GM21360 (cell line): ENCODE results near the gene RTRAF.

Experiments
- ATAC-seq: cut with Tn5 transposase; IDR thresholded peaks from one replicate; pipeline ENCODE4 v1.9.1; 2021; ENCODE audit warnings: mild to moderate bottlenecking, moderate library complexity; ENCODE audit not compliant: unreplicated experiment

RTRAF gene

DNA sequence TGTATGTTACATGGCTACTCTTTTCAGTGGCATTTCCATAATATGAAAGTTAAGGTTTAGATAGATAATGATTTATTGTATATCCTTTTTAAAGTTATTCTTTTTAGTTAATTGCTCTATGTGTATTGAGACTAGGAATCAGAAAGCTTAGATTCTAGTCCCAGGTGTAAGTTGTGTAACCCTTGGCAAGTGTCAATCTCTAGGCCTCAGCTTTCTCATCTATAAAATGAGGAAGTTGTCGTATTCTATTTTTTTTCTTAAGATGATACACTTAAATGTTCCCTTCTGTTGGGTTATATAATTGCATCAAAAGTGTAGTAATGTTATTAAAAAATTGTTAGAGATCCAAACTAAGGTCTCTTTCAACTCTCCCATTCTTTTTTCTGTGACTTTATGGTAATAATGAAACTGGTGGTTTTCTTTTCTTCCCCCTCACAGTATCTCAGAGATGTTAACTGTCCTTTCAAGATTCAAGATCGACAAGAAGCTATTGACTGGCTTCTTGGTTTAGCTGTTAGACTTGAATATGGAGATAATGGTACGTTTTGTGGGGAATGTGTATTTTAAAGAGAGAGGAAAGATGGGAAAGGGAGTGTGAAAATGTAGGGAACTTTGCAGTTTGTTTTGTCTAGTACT, 4.1 kb downstream of the RTRAF start:
- ATAC-seq: no peak

DNA sequence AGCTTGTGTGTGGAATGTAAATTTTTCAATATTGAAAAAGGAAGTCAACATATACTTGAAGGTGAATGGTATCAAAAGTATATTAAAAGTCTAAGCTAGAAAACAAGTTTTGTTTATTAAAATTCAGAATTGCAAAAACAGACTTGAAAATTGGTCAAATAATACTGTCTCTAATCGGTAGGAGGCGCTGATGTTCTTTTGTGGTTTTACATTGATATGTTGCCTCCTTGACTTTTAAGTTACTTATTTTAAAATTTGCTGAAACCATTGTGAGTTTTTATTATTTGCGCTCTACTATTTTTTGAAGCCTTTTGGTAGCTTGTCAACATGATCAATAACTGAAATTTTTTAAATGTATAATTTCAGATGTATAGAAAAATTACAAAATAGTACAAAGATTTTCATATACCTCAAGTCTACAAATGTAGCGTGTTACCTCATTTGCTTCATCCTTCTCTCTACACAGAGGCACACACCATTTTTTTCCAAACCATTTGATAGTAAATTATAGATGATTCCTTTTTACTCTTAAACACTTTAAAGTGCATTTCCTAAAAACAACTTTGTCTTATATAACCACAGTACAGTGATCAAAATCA, 6.9 kb downstream of the RTRAF start:
- no peak for ATAC-seq

DNA sequence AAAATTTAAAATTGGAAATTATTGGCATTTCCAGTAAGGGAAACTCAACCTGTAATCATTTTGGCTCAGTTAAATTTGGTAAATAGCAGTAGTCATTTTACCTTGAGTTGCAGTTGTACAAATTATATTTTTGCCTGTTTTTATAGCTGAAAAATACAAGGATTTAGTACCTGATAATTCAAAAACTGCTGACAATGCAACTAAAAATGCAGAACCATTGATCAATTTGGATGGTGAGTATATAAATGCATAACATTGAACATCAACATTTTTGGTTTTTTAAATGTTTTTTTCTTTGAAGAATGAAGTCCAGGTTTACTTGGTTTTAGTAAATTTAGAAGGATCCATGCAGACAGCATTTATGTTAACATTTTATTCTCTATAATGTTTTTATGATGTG, 9.0 kb downstream of the RTRAF start:
- ATAC-seq: no peak

DNA sequence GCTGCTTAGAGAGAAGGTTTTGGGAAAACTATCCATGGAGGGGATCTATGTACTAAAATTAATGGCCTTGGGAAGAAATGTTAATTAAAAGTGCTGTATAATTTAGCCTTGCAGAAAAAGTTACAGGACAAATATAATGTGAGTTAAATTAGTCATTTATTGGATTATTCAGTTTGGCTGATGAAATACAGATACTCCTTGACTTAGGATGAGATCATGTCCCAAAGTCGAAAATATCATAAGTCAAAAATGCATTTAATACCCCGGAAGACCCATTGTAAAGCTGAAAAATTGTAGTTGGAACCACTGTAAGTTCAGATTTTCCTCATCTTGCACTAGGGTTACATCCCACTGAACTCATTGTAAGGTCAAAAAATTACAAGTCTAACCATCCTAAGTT, 9.7 kb downstream of the RTRAF start:
- no peak for ATAC-seq

DNA sequence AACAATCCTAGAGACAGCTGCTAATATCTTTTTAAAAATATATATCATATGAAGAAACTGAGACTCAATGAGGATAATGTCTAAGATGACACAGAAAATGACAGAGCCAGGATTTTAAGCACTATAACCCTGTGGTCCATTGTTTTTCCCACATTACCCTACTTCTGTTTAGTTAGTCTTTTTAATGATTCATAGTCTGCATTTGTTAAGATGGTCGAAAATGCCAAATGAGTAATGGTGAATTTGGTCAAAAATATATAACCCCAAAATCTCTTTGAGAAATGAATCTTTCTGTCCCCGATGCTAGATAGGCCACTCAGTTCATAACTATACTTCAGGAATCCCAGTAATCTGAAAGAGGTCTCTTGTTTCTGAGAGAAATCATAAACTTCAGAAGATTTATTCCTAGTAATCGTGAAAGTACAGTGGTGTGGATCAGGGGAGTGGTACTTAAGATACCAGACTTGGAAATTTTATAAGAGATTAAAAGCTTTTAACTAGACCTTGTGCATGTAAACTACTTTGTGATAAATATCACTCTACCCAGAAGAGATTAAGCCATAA, 10.8 kb downstream of the RTRAF start:
- ATAC-seq: no peak

DNA sequence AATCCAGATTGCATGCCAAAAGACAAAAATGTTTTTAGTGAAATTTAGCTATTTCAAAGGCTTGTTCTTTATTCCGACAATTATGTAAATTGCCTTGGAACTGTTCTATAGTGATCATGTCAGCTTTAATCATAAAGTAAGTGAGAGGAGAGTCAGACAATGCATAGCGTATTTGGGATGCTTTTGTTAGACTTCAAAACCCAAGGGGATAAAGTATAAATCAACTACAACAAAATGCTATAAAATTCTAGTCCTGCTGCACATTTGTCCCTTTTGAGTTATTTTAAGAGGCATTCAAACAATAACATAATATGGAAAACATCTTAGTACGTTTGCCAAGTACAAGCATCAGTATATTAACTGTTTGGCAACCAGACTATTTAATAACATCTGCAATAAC, 11.3 kb downstream of the RTRAF start:
- ATAC-seq: no peak

DNA sequence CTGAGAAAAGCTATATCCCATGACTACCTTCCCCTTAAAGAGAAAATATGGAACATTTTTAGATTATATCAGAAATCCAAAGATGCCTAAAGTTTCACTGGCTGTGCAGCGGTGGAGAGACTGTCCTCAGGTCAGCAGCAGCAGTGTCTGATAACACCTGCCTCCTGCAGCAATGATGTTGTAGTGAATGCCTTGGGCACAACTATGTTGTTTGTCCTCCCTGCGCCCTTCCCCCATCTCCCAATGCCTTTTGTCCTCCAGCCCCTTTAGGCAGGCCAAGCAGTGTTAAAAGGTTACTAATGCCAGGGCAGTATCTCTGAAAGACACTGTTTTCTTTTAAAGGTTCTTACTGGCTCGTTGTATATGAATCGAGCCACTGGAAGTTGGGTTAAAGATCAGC, 13.2 kb downstream of the RTRAF start:
- ATAC-seq: no peak

DNA sequence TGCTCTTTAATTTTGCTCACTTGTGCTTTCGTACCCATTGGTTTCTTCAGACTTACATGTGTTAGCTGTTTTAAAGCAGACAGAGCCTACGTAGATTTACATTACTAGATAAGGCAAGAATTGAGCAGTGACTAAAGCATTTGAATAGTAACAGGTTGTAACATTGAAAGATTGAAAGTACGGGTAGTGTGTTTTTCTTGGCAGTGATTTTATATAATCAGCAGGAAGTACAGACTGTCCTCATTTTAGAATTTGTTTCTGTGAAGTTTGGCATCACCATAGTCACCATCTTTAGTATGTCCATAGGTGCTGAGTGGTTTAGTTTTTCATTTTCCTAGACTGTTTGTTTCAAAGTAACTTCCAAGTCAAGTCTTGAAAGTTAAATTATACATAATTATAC, 14.0 kb downstream of the RTRAF start:
- no peak for ATAC-seq

DNA sequence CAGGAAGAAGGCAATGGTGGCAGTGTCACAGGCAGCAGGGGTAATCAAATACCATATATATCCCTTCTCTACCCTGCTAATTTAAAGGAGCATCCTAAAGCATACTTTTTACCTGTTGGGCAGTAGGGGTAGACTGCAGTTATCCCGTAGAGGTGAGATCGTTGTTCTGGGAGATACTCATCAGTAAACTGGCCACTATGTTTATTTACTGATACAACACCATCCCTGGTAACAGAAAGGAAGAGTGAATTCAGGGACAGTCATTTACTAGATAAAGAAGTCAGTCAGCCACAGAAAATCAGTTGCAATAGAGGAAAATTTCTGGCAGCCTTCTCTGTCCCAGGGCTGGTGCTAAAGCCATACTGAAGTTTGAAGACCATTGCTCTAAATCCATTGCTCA, 16.3 kb downstream of the RTRAF start:
- ATAC-seq: no peak

DNA sequence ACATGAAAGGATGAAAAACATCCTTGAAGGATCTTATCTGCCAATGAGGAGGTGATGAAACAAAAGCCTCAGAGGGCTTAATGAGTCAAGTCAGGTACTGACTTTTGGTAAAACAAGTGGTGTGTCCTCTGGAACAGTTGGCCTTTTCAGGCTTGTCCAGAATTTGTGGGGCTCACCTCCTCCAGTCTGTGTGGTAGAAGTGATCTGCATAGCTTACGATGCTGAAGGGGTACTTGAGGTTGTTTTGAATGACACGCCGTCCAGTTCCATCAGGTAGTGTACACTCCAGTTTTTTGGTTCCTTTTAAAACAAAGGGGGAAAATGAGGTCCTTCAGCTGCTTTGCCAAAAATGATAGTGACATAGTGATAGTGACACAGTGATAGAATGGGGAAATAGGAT, 17.0 kb downstream of the RTRAF start:
- no peak for ATAC-seq

DNA sequence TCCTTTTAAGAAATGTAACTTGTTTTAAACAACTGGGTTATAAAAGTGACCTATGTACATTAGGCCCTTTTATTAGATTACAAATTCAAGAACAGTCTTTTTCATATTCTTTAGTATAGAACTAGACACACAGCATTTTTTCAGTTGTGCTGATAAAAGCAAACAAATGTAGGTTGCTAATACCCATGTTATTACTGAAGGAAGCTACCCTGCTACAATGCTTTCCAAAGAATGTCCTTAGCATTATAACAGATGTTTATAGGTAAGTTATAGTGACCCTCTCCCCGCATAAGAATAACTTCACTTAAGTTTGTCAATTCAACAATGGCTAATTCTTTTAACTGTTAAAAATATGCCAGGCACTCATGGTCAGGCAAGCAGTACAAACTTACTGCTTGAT, 17.9 kb downstream of the RTRAF start:
- no peak for ATAC-seq

DNA sequence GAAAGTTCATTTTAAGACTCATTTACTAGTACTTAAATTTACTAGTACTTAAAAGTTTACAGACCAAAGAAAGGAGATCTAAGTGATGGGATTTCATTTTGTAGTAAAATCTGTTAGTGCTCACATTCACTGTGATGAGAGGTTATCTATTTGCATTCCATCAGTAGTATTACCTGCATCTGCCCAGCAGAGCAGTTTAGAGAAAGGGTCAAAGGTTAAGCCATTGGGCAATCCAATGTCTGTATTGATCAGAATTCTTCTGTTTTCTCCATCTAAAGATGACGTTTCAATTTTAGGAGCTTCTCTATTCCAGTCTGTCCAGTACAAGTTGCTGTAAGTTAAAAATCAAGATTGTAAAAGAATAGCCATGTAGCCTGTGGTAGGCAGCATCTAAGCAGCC, 18.3 kb downstream of the RTRAF start:
- no peak for ATAC-seq

DNA sequence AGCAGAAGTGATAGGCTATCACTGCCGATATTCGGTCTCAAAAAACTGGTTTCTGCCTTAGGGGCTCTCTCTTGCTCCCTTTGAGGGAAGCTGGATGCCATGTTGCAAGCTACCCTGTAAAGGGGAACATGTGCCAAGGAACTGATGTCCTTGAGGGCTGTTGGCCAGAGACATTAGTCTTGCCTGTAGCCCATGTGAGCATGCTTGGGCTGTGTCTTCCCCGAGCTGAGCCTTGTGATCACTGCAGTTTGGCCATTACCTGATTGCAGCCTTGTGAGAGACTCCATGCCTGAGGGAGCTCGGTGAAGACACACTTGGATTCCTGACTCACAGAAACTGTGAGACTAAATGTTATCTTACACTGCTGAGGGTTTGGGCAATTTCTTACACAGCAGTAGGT, 18.8 kb downstream of the RTRAF start:
- ATAC-seq: no peak

DNA sequence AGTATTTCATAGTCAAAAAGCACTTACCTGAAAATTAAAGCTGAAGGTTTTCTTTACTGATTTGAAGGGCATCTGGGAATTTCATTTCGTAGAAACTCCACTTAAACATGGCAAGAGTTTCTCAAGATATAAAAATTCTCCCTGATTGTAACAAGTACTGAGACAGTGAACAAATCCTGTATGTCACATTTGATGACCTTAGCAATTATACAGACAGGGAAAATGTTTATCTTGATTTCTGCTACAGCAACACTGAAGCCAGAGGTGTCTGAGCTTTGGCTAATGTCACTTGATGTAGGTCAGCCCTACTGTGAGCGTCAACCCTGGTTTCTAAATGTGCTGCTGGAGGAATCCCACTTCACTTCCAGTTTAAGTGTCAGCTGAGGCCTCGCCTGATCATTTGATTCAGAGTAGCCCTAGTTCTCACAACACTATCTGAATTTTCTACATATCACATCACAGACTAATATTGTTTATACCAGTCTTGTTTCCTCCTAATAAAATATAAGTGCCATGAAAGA, 20.9 kb downstream of the RTRAF start:
- ATAC-seq: no peak

DNA sequence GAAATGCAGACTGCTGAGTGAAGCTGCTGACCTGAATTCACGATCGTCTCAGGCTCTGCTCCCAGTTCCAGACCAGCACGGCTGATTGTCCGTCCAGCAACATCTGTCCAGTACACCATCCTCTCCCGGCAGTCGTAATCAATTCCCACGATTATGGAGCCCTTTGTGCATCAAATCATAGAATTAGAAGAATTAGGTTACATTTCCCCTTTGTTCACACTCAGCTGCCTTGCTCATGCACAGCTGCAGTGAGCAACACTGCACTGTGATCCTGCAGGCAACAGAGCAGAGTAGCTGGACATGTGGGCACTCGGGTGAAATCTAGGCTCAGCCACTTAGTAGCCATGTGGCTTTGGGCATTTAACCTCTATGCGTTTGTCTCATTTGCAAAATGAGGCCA, 22.2 kb downstream of the RTRAF start:
- ATAC-seq: no peak

DNA sequence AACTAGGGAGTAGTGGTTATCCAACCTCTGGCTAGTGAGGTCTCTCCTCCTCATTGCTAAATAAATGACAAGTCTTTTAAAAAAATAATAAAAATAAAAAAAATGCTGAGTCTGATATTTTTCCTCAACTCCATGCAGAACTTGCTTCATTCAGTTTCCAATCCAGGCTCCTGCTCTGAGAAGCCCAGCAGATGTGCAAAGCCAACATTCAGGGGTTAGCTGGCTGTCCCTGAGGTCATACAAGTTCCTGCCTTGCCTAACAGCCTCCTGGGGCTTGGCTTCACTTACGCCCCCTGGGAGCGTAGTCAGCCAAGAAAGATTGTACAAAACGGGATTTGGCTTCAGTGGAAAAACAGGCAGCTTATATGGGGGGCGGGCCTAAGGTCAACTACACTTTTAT, 23.3 kb downstream of the RTRAF start:
- no peak for ATAC-seq

DNA sequence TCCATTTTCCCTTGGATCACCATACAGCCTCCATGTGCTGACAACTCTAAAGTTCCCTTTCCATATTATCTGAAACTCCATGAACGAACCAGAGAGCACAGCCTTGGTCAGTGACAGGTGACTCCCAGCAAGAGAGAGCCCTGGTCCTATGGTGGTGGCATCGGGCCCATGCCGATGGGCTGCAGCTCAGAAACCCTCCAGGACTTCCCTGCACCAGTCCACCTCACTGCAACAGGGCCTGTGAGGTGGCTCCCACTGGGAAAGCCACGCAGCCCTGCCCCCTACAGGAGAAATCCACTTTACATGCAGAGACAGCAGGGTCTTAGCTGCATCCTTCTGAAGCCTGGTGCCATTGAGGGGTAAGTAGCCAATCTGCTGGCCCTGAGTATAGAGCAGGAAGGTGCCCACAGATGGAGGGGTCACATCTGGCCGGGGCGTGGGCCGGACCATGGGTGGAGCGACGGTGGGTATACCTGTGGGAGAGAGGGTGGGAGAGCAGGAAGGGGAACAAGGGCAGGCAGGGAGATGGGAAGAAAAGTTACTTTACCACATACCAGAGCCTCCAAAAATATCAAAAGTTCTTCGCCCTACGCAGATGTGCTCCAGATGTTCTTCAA, 24.7 kb downstream of the RTRAF start:
- ATAC-seq: no peak

DNA sequence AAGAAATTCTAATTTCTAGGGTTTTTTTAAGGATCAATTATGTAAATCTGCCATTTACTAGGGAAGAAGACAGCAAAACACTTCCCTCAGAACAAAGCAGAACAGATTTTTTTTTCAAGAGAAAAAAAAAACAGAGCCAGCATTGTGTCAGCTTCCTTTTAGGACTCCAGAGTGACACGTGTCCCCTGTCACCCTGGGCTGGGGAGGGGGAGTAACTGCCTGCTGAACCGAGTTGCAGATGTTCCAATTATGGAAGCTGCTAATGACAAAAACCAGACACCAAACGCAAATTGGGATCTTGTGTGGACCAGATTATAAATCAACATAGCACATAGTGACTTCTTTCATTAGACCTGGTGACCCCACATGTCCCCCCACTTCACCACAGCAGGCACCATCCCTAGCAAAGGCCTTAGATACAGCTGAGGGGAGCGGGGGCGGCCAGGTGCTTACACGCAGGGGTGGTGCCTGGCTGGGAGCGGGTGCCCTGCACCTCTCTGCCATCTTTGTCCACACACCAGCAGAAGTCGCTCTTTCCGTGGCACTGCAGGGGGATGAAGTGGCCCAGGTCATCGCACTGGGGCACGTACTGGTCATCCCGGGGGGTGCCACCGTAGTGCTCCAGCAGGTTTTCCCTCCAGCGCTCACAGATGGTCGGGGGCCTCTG, 25.4 kb downstream of the RTRAF start:
- ATAC-seq: no peak

DNA sequence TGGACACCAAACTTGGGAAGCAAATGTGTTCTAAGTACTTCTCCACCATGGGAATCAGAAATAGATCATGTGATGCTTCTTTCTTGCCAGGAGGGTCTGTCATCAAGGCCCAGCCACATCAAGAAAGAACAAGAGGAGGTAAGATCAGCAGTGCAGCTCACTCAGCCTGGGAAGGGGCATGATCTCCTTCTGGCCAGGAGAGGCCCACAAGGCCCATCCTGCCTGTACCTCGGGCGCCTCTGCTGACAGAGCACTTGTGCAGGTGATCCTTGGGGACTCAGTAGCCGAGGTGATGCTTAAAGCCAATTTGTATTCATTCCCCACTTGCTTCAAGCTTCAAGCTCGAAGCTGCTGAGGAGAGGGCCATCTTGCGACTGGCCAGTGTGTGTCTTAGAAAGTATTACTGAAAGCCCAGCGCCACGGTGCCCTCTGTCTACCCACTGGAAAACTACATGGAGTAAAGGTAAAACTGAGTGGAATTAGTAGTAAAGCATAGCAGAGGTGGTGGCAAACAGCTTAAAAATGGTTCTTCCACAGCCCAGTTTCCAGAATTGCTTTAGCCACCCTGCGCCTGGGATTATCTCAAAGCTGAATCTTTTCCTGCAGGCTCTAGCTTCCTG, 26.2 kb downstream of the RTRAF start:
- ATAC-seq: no peak

DNA sequence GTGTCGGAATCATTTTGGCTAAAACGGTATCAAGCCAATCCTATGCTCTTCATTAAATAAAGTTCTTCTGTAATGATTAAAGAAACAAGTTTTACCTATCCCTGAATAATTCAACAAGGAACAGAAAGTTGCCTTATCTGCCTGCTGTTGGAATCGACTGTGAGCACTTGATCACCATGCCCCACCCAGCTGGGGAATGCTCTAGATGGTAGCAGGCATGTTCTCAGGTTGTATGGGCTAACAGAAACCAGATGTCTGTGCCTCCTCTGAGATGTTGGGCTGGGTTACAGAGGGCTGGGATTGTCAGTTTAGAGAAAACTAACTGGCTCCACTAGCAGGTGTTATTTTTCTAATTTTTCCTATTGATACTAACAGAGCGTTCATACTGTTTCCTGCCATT, 28.9 kb downstream of the RTRAF start:
- no peak for ATAC-seq

DNA sequence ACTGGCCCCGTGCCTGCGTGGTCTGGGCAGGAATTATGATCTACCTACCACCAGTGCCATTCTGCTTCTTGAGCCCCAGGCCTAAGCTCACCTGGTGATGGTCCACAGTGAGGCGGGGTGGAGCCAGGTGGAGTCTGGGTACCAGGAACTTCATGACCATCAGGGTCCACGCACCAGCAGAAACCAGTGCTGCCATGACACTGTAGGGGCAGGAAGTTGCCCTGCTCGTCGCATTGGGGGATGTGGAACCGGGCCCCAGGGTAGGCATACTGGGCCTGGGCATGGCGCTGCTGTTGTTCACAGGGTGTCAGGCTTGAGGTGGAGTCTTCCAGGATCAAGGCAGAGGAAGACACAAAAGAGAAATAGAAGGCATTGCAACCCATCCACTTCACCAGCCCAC, 29.6 kb downstream of the RTRAF start:
- no peak for ATAC-seq
